ENCODE data around the gene ARMH1. TPM values are rescaled to one million over a fixed set of nuclear protein-coding genes. Genes with fewer than 3 reads are reported as not detected.

ARMH1 gene
- total RNA-seq, 1 experiment from 2014 or later, result not detected

GRCh38 chr1:44713321-44713781, 38.8 kb downstream of the ARMH1 start:
- no peak overlapping the region for H3K27ac ChIP-seq
- DNase-seq, result peak; percentile 29 to 48

GRCh38 chr1:44714532-44714931, 40.0 kb downstream of the ARMH1 start:
- Histone ChIP-seq H3K36me3 (no peaks in the 10 kb centered on the region), H3K4me3 (no peak overlapping the region)

More at GRCh38 chr1:44713321-44713781, 38.8 kb downstream of the ARMH1 start:
- Histone ChIP-seq H3K9me3 (replicated peaks) (no peaks in the 10 kb centered on the region), H3K4me3 (no peak overlapping the region), H3K36me3 (no peaks in the 10 kb centered on the region), H3K27me3 (no peaks in the 10 kb centered on the region), H3K4me1 (peaks cover 3% of the 10 kb centered on the region; the same call in 1 of the 2 replicates)

GRCh38 chr1:44714944-44715571, 40.5 kb downstream of the ARMH1 start:
- Histone ChIP-seq H3K27ac (no peak overlapping the region), H3K4me1 (peaks cover 3% of the 10 kb centered on the region; the same call in 1 of the 2 replicates), H3K9me3 (replicated peaks) (no peaks in the 10 kb centered on the region), H3K27me3 (no peaks in the 10 kb centered on the region), H3K36me3 (no peaks in the 10 kb centered on the region), H3K4me3 (no peak overlapping the region)
- peak; percentile 56 to 85 for DNase-seq

More at GRCh38 chr1:44714532-44714931, 40.0 kb downstream of the ARMH1 start:
- H3K27ac ChIP-seq, result no peak overlapping the region
- no peaks in the 10 kb centered on the region for H3K27me3 ChIP-seq
- peaks cover 3% of the 10 kb centered on the region; the same call in 1 of the 2 replicates for H3K4me1 ChIP-seq
- no peaks in the 10 kb centered on the region for H3K9me3 ChIP-seq (replicated peaks)
- DNase-seq, result no peak

- no peak overlapping the region for H3K4me3 ChIP-seq
- H3K4me1 ChIP-seq, result peaks cover 3% of the 10 kb centered on the region; the same call in 1 of the 2 replicates
- no peaks in the 10 kb centered on the region for H3K36me3 ChIP-seq
- no peaks in the 10 kb centered on the region for H3K9me3 ChIP-seq (replicated peaks)
- no peaks in the 10 kb centered on the region for H3K27me3 ChIP-seq
- H3K27ac ChIP-seq, result no peak overlapping the region
- no peak for DNase-seq
These were observed 42.6 kb downstream of the ARMH1 start for GRCh38 chr1:44717156-44717555.

GRCh38 chr1:44717653-44718052, 43.1 kb downstream of the ARMH1 start:
- H3K27me3 ChIP-seq, result no peaks in the 10 kb centered on the region
- DNase-seq, result no peak

GRCh38 chr1:44718091-44718490, 43.6 kb downstream of the ARMH1 start:
- Histone ChIP-seq H3K4me3 (no peak overlapping the region), H3K27ac (no peak overlapping the region), H3K4me1 (peaks cover 3% of the 10 kb centered on the region; the same call in 1 of the 2 replicates)

More at GRCh38 chr1:44717653-44718052, 43.1 kb downstream of the ARMH1 start:
- Histone ChIP-seq H3K4me1 (peaks cover 3% of the 10 kb centered on the region; the same call in 1 of the 2 replicates), H3K9me3 (replicated peaks) (no peaks in the 10 kb centered on the region), H3K4me3 (no peak overlapping the region), H3K27ac (no peak overlapping the region), H3K36me3 (no peaks in the 10 kb centered on the region)

GRCh38 chr1:44719318-44719717, 44.8 kb downstream of the ARMH1 start:
- no peaks in the 10 kb centered on the region for H3K27me3 ChIP-seq
- DNase-seq, result no peak
- H3K4me3 ChIP-seq, result no peak overlapping the region
- H3K9me3 ChIP-seq (replicated peaks), result no peaks in the 10 kb centered on the region
- H3K27ac ChIP-seq, result no peak overlapping the region
- no peaks in the 10 kb centered on the region for H3K4me1 ChIP-seq
- H3K36me3 ChIP-seq, result no peaks in the 10 kb centered on the region

More at GRCh38 chr1:44718091-44718490, 43.6 kb downstream of the ARMH1 start:
- Histone ChIP-seq H3K27me3 (no peaks in the 10 kb centered on the region), H3K9me3 (replicated peaks) (no peaks in the 10 kb centered on the region), H3K36me3 (no peaks in the 10 kb centered on the region)
- no peak for DNase-seq

- Histone ChIP-seq H3K4me3 (no peak overlapping the region), H3K9me3 (replicated peaks) (no peaks in the 10 kb centered on the region), H3K4me1 (no peaks in the 10 kb centered on the region), H3K27ac (no peak overlapping the region), H3K27me3 (no peaks in the 10 kb centered on the region), H3K36me3 (no peaks in the 10 kb centered on the region)
- DNase-seq, result no peak
These were observed 45.8 kb downstream of the ARMH1 start for GRCh38 chr1:44720281-44720680.

GRCh38 chr1:44721485-44722361, 47.2 kb downstream of the ARMH1 start:
- Histone ChIP-seq H3K27me3 (no peaks in the 10 kb centered on the region), H3K9me3 (replicated peaks) (no peaks in the 10 kb centered on the region), H3K27ac (peak overlapping the region; percentile 97), H3K36me3 (no peaks in the 10 kb centered on the region), H3K4me1 (no peaks in the 10 kb centered on the region), H3K4me3 (no peak overlapping the region)
- peak; percentile 93 to 97 for DNase-seq

GRCh38 chr1:44723064-44723463, 48.5 kb downstream of the ARMH1 start:
- Histone ChIP-seq H3K9me3 (replicated peaks) (no peaks in the 10 kb centered on the region), H3K4me1 (no peaks in the 10 kb centered on the region), H3K27ac (no peak overlapping the region), H3K27me3 (no peaks in the 10 kb centered on the region), H3K4me3 (no peak overlapping the region), H3K36me3 (no peaks in the 10 kb centered on the region)
- no peak for DNase-seq

GRCh38 chr1:44723496-44724295, 49.2 kb downstream of the ARMH1 start:
- no peak for DNase-seq
- H3K36me3 ChIP-seq, result no peaks in the 10 kb centered on the region
- no peaks in the 10 kb centered on the region for H3K4me1 ChIP-seq
- H3K27me3 ChIP-seq, result no peaks in the 10 kb centered on the region
- H3K27ac ChIP-seq, result no peak overlapping the region
- no peak overlapping the region for H3K4me3 ChIP-seq
- H3K9me3 ChIP-seq (replicated peaks), result no peaks in the 10 kb centered on the region

- no peaks in the 10 kb centered on the region for H3K27me3 ChIP-seq
- H3K4me3 ChIP-seq, result no peak overlapping the region
- H3K4me1 ChIP-seq, result no peaks in the 10 kb centered on the region
- no peaks in the 10 kb centered on the region for H3K9me3 ChIP-seq (replicated peaks)
- H3K27ac ChIP-seq, result no peak overlapping the region
- no peak for DNase-seq
- no peaks in the 10 kb centered on the region for H3K36me3 ChIP-seq
These were observed 49.9 kb downstream of the ARMH1 start for GRCh38 chr1:44724296-44724954.

GRCh38 chr1:44724955-44725698, 50.6 kb downstream of the ARMH1 start:
- no peak overlapping the region for H3K27ac ChIP-seq
- DNase-seq, result no peak
- no peaks in the 10 kb centered on the region for H3K9me3 ChIP-seq (replicated peaks)
- peaks cover 2% of the 10 kb centered on the region; the same call in 1 of the 2 replicates for H3K4me1 ChIP-seq
- H3K4me3 ChIP-seq, result no peak overlapping the region
- no peaks in the 10 kb centered on the region for H3K36me3 ChIP-seq
- 0 out of 2 replicates have a peak, but pooled peaks cover 3% of the 10 kb centered on the region for H3K27me3 ChIP-seq
